Hypothalamus (tissue), 51 donors: ENCODE results near the gene ZBTB9.
"Not testable (repeated sequence)": the region's sequence is repeated elsewhere in the genome, so short reads cannot be mapped to it uniquely, and the experiment has no call there.

Experiments used
- DNase-seq, 51 donors: peaks; one replicate each; lab custom pipeline; 2025; lab: John Stamatoyannopoulos, UW

The ZBTB9 gene

GRCh38 chr6:33452496-33452895, 1.9 kb upstream of the ZBTB9 start:
- DNase-seq: no peak

GRCh38 chr6:33453393-33454008, 875 bp upstream of the ZBTB9 start:
- no peak for DNase-seq

DNA sequence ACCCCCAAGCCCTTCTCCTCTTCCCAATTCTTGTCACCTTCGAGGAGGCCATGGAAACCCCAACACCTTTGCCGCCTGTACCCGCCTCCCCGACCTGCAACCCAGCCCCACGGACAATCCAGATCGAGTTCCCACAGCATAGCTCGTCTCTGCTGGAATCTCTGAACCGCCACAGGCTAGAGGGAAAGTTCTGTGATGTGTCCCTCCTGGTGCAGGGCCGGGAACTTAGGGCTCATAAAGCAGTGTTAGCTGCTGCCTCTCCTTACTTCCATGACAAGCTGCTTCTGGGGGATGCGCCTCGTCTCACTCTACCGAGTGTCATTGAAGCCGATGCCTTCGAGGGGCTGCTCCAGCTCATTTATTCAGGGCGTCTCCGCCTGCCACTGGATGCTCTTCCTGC, 675 bp downstream of the ZBTB9 start:
- no peak for DNase-seq

DNA sequence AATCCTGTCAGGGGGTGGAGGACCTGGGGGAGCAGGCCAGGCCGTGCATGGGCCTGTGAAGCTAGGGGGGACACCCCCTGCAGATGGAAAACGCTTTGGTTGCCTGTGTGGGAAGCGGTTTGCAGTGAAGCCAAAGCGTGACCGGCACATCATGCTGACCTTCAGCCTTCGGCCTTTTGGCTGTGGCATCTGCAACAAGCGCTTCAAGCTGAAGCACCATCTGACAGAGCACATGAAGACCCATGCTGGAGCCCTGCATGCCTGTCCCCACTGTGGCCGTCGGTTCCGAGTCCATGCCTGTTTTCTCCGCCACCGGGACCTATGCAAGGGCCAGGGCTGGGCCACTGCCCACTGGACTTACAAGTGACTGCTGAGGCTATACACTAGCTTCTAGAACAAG, 1.8 kb downstream of the ZBTB9 start:
- no peak for DNase-seq

DNA sequence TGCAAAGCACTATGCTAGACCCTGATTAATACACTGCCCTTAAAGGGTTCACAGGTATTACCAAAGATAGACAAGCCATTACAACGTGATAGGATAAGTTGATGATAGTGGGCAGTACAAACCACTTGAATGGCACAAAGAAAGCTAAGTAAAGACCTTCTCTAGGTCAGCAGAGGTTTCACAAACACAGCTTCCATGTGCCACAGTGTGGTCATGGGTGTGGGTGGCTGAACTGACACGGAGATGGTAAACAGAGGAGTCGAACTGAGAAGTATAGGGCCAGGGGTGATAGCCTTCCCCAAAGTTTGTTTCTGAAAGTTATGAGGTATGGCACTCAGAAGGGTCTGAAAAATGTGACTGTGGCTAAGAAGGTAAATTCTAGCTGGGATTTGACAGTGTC, 4.3 kb downstream of the ZBTB9 start:
- no peak for DNase-seq

DNA sequence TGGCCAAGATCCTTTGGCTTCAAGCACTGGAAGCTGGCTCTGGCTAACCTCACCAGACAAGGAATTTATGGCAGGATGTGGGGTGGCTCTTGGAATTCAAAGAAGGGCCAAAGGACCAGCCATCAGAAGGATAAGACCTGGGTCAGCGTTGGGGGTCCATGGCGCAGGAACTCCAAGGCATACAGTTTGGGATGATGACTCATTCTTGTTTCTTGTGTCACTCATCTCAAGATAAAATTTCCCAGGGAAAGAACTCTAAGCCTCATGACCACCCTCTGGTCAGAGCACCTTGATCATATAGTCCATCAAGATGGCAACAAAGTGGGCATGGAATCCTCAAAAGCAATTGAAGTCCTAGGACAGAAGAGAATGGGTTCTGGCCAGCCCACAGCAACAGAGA, 4.8 kb downstream of the ZBTB9 start:
- no peak for DNase-seq

DNA sequence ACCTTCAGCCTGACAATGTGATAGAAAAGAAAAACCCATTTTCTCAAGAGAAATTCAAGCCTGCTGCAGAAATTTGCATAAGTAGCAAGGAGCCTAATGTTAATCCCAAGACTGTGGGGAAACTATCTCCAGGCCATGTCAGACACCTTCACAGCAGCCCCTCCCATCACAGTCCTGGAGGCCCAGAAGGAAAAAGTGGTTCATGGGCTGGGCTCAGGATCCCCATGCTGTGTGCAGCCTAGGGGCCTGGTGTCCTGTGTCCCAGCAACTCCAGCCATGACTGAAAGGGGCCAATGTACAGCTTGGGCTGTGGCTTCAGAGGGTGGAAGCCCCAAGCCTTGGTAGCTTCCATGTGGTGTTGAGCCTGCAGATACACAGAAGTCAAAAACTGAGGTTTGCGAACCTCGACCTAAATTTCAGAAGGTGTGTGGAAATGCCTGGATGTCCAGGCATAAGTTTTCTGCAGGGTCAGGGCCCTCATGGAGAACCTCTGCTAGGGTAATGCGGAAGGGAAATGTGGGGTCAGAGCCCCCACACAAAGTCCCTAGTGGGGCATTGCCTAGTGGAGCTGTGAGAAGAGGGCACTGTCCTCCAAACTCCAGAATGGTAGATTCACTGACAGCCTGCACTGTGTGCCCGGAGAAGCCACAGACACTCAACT, 11.8 kb downstream of the ZBTB9 start:
- DNase-seq: no peak

DNA sequence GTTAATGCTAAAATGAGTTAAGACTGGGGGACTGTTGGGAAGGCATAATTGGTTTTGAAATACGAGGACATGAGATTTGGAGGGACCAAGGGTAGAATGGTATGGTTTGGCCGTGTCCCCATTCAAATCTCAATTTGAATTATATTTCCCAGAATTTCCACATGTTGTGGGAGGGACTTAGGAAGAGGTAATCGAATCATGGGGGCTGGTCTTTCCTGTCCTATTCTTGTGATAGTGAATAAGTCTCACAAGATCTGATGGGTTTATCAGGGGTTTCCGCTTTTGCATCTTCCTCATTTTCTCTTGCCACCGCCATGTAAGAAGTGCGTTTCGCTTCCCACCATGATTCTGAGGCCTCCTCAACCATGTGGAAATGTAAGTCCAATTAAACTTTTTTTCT, 12.7 kb downstream of the ZBTB9 start:
- DNase-seq: no peak

GRCh38 chr6:33469661-33470060, 15.3 kb downstream of the ZBTB9 start:
- no peak for DNase-seq

DNA sequence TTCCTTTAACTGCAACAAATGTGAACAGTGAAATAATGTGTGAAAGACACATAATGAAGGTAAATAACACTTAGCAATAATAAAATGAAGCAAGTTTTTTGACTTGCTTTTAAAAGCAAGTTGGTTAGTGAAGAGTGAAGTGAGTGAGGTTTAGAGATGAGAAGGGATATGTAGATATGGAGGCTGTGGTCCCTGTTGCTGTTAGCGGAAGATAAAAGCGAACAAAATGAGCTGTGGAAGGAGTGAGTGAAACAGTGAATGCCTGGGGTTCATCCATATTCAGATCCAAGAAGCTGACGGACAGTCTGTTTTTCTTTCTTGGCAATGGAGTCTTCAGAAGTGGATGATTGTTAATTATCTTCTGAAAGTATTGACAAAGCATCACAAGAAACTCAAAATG, 23.5 kb downstream of the ZBTB9 start:
- no peak for DNase-seq

GRCh38 chr6:33481192-33481591, 26.8 kb downstream of the ZBTB9 start:
- DNase-seq: no peak

- not testable (repeated sequence) for DNase-seq
Observed at GRCh38 chr6:33482620-33483019, 28.2 kb downstream of the ZBTB9 start.

DNA sequence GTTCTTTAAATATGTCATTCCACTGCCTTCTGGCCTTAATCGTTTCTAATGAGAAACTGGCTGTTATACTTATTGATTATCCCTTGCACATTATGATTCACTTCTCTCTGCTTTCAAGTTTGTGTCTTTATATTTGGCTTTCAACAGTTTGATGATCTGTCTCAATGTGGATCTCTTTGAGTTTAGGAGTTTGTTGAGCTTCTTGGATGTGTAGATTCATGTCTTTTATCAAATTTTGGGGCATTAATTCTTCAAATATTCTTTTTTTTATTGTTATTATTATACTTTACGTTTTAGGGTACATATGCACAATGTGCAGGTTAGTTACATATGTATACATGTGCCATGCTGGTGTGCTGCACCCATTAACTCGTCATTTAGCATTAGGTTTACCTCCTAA, 29.3 kb downstream of the ZBTB9 start:
- no peak for DNase-seq

- DNase-seq: not testable (repeated sequence)
Observed at GRCh38 chr6:33484673-33485262, 30.4 kb downstream of the ZBTB9 start.

DNA sequence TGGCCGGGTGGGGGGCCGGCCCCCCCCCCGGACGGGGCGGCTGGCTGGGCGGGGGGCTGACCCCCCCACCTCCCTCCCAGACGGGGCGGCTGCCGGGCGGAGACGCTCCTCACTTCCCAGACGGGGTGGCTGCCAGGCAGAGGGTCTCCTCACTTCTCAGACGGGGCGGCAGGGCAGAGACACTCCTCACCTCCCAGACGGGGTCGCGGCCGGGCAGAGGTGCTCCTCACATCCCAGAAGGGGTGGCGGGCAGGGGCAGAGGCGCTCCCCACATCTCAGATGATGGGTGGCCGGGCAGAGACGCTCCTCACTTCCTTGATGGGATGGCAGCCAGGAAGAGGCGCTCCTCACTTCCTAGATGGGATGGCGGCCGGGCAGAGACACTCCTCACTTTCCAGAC, 31.3 kb downstream of the ZBTB9 start:
- not testable (repeated sequence) for DNase-seq

GRCh38 chr6:33488339-33488738, 34.0 kb downstream of the ZBTB9 start:
- no peak for DNase-seq

DNA sequence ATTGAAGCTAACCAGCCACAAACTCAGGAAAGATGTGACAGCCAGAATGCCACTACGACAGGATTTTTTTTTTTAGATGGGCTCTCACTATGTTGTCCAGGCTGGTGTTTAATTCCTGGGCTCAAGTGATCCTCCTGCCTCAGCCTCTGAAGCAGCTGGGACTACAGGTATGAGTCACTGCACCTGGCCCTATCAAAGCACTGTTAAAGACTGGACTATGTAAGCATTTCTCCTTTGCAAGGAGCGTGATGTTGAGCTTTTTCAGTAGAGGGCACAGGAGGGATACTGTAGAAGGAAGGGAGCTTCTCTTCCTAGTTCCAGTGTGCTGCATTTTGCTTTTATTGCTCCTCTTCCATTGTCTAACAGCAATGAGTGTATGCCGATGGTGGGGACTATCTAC, 35.8 kb downstream of the ZBTB9 start:
- no peak for DNase-seq

DNA sequence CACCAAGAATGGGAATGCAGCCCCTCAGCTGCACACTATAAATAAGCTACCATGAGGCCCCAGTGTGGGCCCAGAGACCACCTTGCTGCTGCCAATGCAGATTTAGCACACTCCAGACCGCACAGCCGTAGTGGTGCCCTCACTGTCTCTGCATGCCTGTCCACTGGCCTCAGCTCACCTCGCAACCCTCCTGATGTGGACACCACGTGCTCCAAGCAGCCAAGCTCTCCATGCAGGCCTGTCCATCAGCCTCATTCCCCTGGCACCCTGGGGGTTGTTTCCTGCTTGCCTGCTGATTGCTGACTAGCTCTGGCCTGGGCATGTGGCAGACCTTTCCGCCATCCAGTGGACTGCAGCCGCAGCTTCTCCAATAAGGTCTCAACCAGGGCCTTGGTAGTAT, 36.2 kb downstream of the ZBTB9 start:
- DNase-seq: no peak

GRCh38 chr6:33492093-33492492, 37.7 kb downstream of the ZBTB9 start:
- DNase-seq: no peak

- DNase-seq: no peak
Observed at GRCh38 chr6:33497157-33497556, 42.8 kb downstream of the ZBTB9 start.

DNA sequence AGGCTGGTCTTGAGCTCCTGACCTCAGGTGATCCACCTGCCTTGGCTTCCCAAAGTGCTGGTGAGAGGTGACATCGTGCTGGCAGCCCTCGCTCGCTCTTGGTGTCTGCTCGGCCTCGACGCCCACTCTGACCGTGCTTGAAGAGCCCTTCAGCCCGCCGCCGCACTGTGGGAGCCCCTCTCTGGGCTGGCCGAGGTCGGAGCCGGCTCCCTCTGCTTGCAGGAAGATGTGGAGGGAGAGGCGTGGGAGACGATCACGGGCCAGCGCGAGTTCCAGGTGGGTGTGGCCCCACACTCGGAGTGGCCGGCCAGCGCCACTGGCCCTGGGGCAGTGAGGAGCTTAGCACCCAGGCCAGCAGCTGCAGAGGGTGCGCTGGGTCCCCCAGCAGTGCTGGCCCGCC, 48.1 kb downstream of the ZBTB9 start:
- no peak for DNase-seq

GRCh38 chr6:33504486-33504885, 50.1 kb downstream of the ZBTB9 start:
- no peak for DNase-seq
